Muscle of arm (tissue), 12 donors: ENCODE results near the gene CEP72. TPM values are rescaled to one million over a fixed set of nuclear protein-coding genes. Genes with fewer than 3 reads are reported as not detected.

Experiments
- DNase-seq: peaks from one replicate; pipeline ENCODE4 v3.0.0-alpha.2; 2013
- polyA plus RNA-seq, 12 donors: library from polyadenylated mRNA; unstranded; fragments of 120-200 nt; gene quantifications; one replicate each; pipeline ENCODE4 v1.2.1, GENCODE V29; 2013; ENCODE audit not compliant: insufficient read length in 12 of 12

CEP72 gene
- polyA plus RNA-seq, 12 donors: 3.1 to 7.5 (median 4.2) TPM; not detected in 2

- no peak for DNase-seq
Measured at GRCh38 chr5:654071-654778, 42.1 kb downstream of the CEP72 start.

GRCh38 chr5:655406-655805 is 43.3 kb downstream of the CEP72 start:
- no peak for DNase-seq

- no peak for DNase-seq
Measured at GRCh38 chr5:657570-657969, 45.4 kb downstream of the CEP72 start.

- DNase-seq: no peak
Measured at GRCh38 chr5:658103-658502, 46.0 kb downstream of the CEP72 start.

GRCh38 chr5:659496-660263 is 47.5 kb downstream of the CEP72 start:
- no peak for DNase-seq

- no peak for DNase-seq
Measured at GRCh38 chr5:660491-661030, 48.4 kb downstream of the CEP72 start.

GRCh38 chr5:661891-662750 is 50.0 kb downstream of the CEP72 start:
- DNase-seq: no peak

GRCh38 chr5:662751-663435 is 50.8 kb downstream of the CEP72 start:
- no peak for DNase-seq

- DNase-seq: no peak
Measured at GRCh38 chr5:663436-664342, 51.5 kb downstream of the CEP72 start.

GRCh38 chr5:664343-664993 is 52.3 kb downstream of the CEP72 start:
- no peak for DNase-seq

- DNase-seq: no peak
Measured at GRCh38 chr5:664994-665360, 52.8 kb downstream of the CEP72 start.

GRCh38 chr5:665541-665955 is 53.4 kb downstream of the CEP72 start:
- no peak for DNase-seq

GRCh38 chr5:665956-666711 is 54.0 kb downstream of the CEP72 start:
- no peak for DNase-seq

GRCh38 chr5:666816-667498 is 54.8 kb downstream of the CEP72 start:
- DNase-seq: no peak

GRCh38 chr5:668283-668995 is 56.3 kb downstream of the CEP72 start:
- no peak for DNase-seq

GRCh38 chr5:669111-669841 is 57.1 kb downstream of the CEP72 start:
- DNase-seq: no peak

- no peak for DNase-seq
Measured at GRCh38 chr5:669842-670395, 57.8 kb downstream of the CEP72 start.
